H9 (cell line): Measurements from ENCODE around the gene TUBA8. TPM values are rescaled to one million over a fixed set of nuclear protein-coding genes. Genes with fewer than 3 reads are reported as not detected.

Source experiments
- DNase-seq: peaks from one replicate; pipeline ENCODE4 v3.0.0-alpha.2; 2017
- H2AFZ ChIP-seq: one replicate; pipeline ENCODE4 v1.6.1; 2013; ENCODE audit warnings: mild to moderate bottlenecking, low read length, control low read depth, moderate library complexity
- H2AK5ac ChIP-seq: 2 replicates; pipeline ENCODE4 v1.6.1; 2013; ENCODE audit warnings: low read length, control low read depth, mixed read lengths; ENCODE audit not compliant: insufficient read length
- H2BK120ac ChIP-seq: one replicate; pipeline ENCODE4 v1.6.1; 2013; ENCODE audit warnings: low read depth, mild to moderate bottlenecking, low read length, control low read depth, inconsistent platforms; ENCODE audit not compliant: poor library complexity, severe bottlenecking
- H2BK12ac ChIP-seq: 2 replicates; pipeline ENCODE4 v1.6.1; 2013; ENCODE audit warnings: low read length, control low read depth, mixed read lengths, low read depth; ENCODE audit not compliant: insufficient read length
- H2BK15ac ChIP-seq: 2 replicates; pipeline ENCODE4 v1.6.1; 2013; ENCODE audit warnings: low read depth, low read length, control low read depth
- H2BK20ac ChIP-seq: one replicate; pipeline ENCODE4 v1.6.1; 2013; ENCODE audit warnings: low read depth, mild to moderate bottlenecking, low read length, control low read depth, inconsistent platforms; ENCODE audit not compliant: poor library complexity, severe bottlenecking
- H2BK5ac ChIP-seq: 2 replicates; pipeline ENCODE4 v1.6.1; 2013; ENCODE audit warnings: low read length, control low read depth, mixed read lengths; ENCODE audit not compliant: insufficient read length
- H3K14ac ChIP-seq: 2 replicates; pipeline ENCODE4 v1.6.1; 2013; ENCODE audit warnings: low read length, control low read depth; ENCODE audit not compliant: insufficient read depth
- H3K18ac ChIP-seq: 2 replicates; pipeline ENCODE4 v1.6.1; 2013; ENCODE audit warnings: low read depth, mild to moderate bottlenecking, mixed read lengths, low read length, control low read depth; ENCODE audit not compliant: insufficient read length
- H3K23ac ChIP-seq: 2 replicates; pipeline ENCODE4 v1.6.1; 2013; ENCODE audit warnings: low read length, control low read depth, mixed read lengths, low read depth; ENCODE audit not compliant: insufficient read length
- H3K23me2 ChIP-seq: 2 replicates; pipeline ENCODE4 v1.6.1; 2013; ENCODE audit warnings: low read depth, mild to moderate bottlenecking, mixed read lengths, low read length, control low read depth; ENCODE audit not compliant: insufficient read length, poor library complexity, severe bottlenecking
- H3K27ac ChIP-seq: 2 replicates; pipeline ENCODE4 v1.5.1; 2013; ENCODE audit warnings: low read length, control low read depth, mixed read lengths, low read depth; ENCODE audit not compliant: insufficient read length
- H3K27me3 ChIP-seq: 2 replicates; pipeline ENCODE4 v1.6.1; 2013; ENCODE audit warnings: low read length, control low read depth, inconsistent platforms; ENCODE audit not compliant: insufficient read depth
- H3K4ac ChIP-seq: 2 replicates; pipeline ENCODE4 v1.6.1; 2013; ENCODE audit warnings: low read depth, mild to moderate bottlenecking, control low read depth, inconsistent platforms, low read length, moderate library complexity
- H3K4me1 ChIP-seq: 2 replicates; pipeline ENCODE4 v1.6.1; 2013; ENCODE audit warnings: low read length, control low read depth, inconsistent platforms; ENCODE audit not compliant: insufficient read depth
- H3K4me2 ChIP-seq: 2 replicates; pipeline ENCODE4 v1.6.1; 2013; ENCODE audit warnings: low read length, control low read depth, mixed read lengths; ENCODE audit not compliant: insufficient read length, insufficient read depth
- H3K56ac ChIP-seq: 2 replicates; pipeline ENCODE4 v1.6.1; 2013; ENCODE audit warnings: low read depth, mild to moderate bottlenecking, mixed read lengths, low read length, control low read depth; ENCODE audit not compliant: insufficient read length
- H3K79me1 ChIP-seq: 2 replicates; pipeline ENCODE4 v1.6.1; 2013; ENCODE audit warnings: low read depth, mild to moderate bottlenecking, moderate library complexity, low read length, control low read depth, inconsistent platforms; ENCODE audit not compliant: insufficient read depth, poor library complexity, severe bottlenecking
- H3K79me2 ChIP-seq: 2 replicates; pipeline ENCODE4 v1.6.1; 2013; ENCODE audit warnings: low read length, control low read depth, inconsistent platforms; ENCODE audit not compliant: insufficient read depth
- H3K9ac ChIP-seq: 2 replicates; pipeline ENCODE4 v1.6.1; 2013; ENCODE audit warnings: low read length, control low read depth, mixed read lengths; ENCODE audit not compliant: insufficient read length; ENCODE audit errors: extremely low read depth
- H3K9me3 ChIP-seq: one replicate; pipeline ENCODE4 v1.6.1; 2013; ENCODE audit warnings: low read depth, low read length, inconsistent platforms; ENCODE audit not compliant: control insufficient read depth
- H3T11ph ChIP-seq: one replicate; pipeline ENCODE4 v1.6.1; 2013; ENCODE audit warnings: mild to moderate bottlenecking, low read length, control low read depth, inconsistent platforms
- H4K20me1 ChIP-seq: one replicate; pipeline ENCODE4 v1.6.1; 2013; ENCODE audit not compliant: control insufficient read depth, insufficient read length, insufficient read depth
- H4K5ac ChIP-seq: 2 replicates; pipeline ENCODE4 v1.6.1; 2013; ENCODE audit warnings: low read depth, mild to moderate bottlenecking, mixed read lengths, low read length, control low read depth; ENCODE audit not compliant: insufficient read length
- H4K8ac ChIP-seq: replicated peaks from 2 replicates; pipeline ENCODE4 v1.6.1; 2013; ENCODE audit warnings: low read length, control low read depth, mixed read lengths, low read depth; ENCODE audit not compliant: insufficient read length
- H4K91ac ChIP-seq: 2 replicates; pipeline ENCODE4 v1.6.1; 2013; ENCODE audit warnings: low read depth, mild to moderate bottlenecking, moderate library complexity, mixed read lengths, low read length, control low read depth; ENCODE audit not compliant: insufficient read length
- H3K27ac Mint-ChIP-seq, 3 experiments: 2 replicates in 2 of 3; 3 replicates in 1 of 3; pipeline ENCODE4 v1.8.0; 2020 to 2021; ENCODE audit warnings: mixed read lengths in 3 of 3, mild to moderate bottlenecking in 1 of 3, moderate library complexity in 1 of 3
- H3K27me3 Mint-ChIP-seq: 2 replicates; pipeline ENCODE4 v1.8.0; 2021; ENCODE audit warnings: low read depth, mild to moderate bottlenecking, moderate library complexity, mixed read lengths
- H3K36me3 Mint-ChIP-seq, 3 experiments: 2 replicates in 2 of 3; 3 replicates in 1 of 3; pipeline ENCODE4 v1.8.0; 2020 to 2021; ENCODE audit warnings: low read depth in 3 of 3, mixed read lengths in 3 of 3; ENCODE audit not compliant: insufficient read depth in 1 of 3
- H3K4me1 Mint-ChIP-seq, 2 experiments: 2 replicates each; pipeline ENCODE4 v1.8.0; 2020; ENCODE audit warnings: mixed read lengths in 2 of 2
- H3K4me3 Mint-ChIP-seq, 2 experiments: 2 replicates in 1 of 2; 3 replicates in 1 of 2; pipeline ENCODE4 v1.8.0; 2020 to 2021; ENCODE audit warnings: mild to moderate bottlenecking in 2 of 2, mixed read lengths in 2 of 2, moderate library complexity in 1 of 2
- H3K9me3 Mint-ChIP-seq, 2 experiments: 2 replicates in 1 of 2; 3 replicates in 1 of 2; pipeline ENCODE4 v1.8.0; 2020; ENCODE audit warnings: mild to moderate bottlenecking in 2 of 2, mixed read lengths in 2 of 2, moderate library complexity in 1 of 2
- CTCF ChIP-seq: fragments of 200-600 bp; sonication (generic); conservative IDR thresholded peaks from 3 replicates; pipeline ENCODE4 v1.8.0; 2021; ENCODE audit warnings: antibody characterized with exemption, mild to moderate bottlenecking
- WGBS: extraction: QIAGEN DNeasy Blood & Tissue Kit; methylation state at CpG from one replicate; pipeline ENCODE4 v1.1.7; 2013; ENCODE audit warnings: missing lambda C conversion rate, low lambda C conversion rate, mixed read lengths; ENCODE audit not compliant: insufficient read length; ENCODE audit errors: extremely low coverage; 5-methylcytosine and 5-hydroxymethylcytosine counted together
- total RNA-seq: library from RNA; stranded (reverse); gene quantifications from 2 replicates; pipeline ENCODE4 v1.2.1, GENCODE V29; 2021

Gene TUBA8
- total RNA-seq, 1 experiment from 2014 or later, result 2.0 TPM

- H3K27me3 ChIP-seq, result no peaks in the 10 kb centered on the region
- no peak overlapping the region for H2BK15ac ChIP-seq
- H3K9ac ChIP-seq, result no peak overlapping the region
- no peak overlapping the region for H2AK5ac ChIP-seq
- H3K27ac ChIP-seq, result no peak overlapping the region
- no peak overlapping the region for H3K56ac ChIP-seq
- no peak overlapping the region for H2AFZ ChIP-seq
- no peaks in the 10 kb centered on the region; the same call in 1 of the 2 replicates for H3K79me2 ChIP-seq
- Mint-ChIP-seq H3K9me3 (no peaks in the 10 kb centered on the region; a peak in 1 of 5 replicates), H3K27ac (no peak overlapping the region), H3K27me3 (no peaks in the 10 kb centered on the region), H3K36me3 (peaks cover 15 to 32% (median 22%) of the 10 kb centered on the region in 3 experiments), H3K4me1 (peaks cover 0 to 3% of the 10 kb centered on the region in 2 experiments; a peak in 1 of 4 replicates), H3K4me3 (no peak overlapping the region)
- H3K18ac ChIP-seq, result no peak overlapping the region
- no peak overlapping the region for H2BK120ac ChIP-seq
- H4K5ac ChIP-seq, result no peak overlapping the region
- no peaks in the 10 kb centered on the region for H3K79me1 ChIP-seq
- H3K9me3 ChIP-seq, result no peaks in the 10 kb centered on the region
- no peaks in the 10 kb centered on the region for H3K23me2 ChIP-seq
- H4K91ac ChIP-seq, result no peak overlapping the region
- H3K4ac ChIP-seq, result no peak overlapping the region
- DNase-seq, result no peak
- no peak overlapping the region for H2BK5ac ChIP-seq
- WGBS, result no CpG with 5 or more reads among the region's 8 CpGs
- no peak overlapping the region for H3K23ac ChIP-seq
- H3T11ph ChIP-seq, result no peak overlapping the region
- H3K4me2 ChIP-seq, result no peak overlapping the region
- H3K14ac ChIP-seq, result no peak overlapping the region
- no peak overlapping the region for H2BK20ac ChIP-seq
- no peak for TF ChIP-seq CTCF
- no peaks in the 10 kb centered on the region for H3K4me1 ChIP-seq
- H2BK12ac ChIP-seq, result no peak overlapping the region
- H4K8ac ChIP-seq, result no peak overlapping the region
- no peaks in the 10 kb centered on the region for H4K20me1 ChIP-seq
These were observed 15.4 kb upstream of the TUBA8 start for GRCh38 chr22:18095101-18095805.
